Keratinocyte (primary cell): ENCODE results near the gene C12orf75. TPM values are rescaled to one million over a fixed set of nuclear protein-coding genes. Genes with fewer than 3 reads are reported as not detected.
A peak's percentile ranks its signal among the peaks of the same experiment; 100 is the strongest.

Source experiments
- DNase-seq: peaks from one replicate; pipeline ENCODE4 v3.0.0-alpha.2; 2011; ENCODE audit warnings: low read depth, missing footprints, low spot score
- FAIRE-seq: peaks from 2 replicates; lab custom pipeline; 2011; peaks lifted over from hg19 to GRCh38; lab: Jason Lieb, UNC
- H2AFZ ChIP-seq: 2 replicates; pipeline ENCODE4 v1.6.0; 2012; ENCODE audit warnings: low read length, control low read depth, inconsistent platforms; ENCODE audit not compliant: control insufficient read depth
- H3K27ac ChIP-seq: 2 replicates; pipeline ENCODE4 v1.5.1; 2011; ENCODE audit warnings: low read length; ENCODE audit not compliant: control insufficient read depth, insufficient read depth
- H3K27me3 ChIP-seq: 3 replicates; pipeline ENCODE4 v1.6.0; 2011; ENCODE audit warnings: low read length; ENCODE audit not compliant: control insufficient read depth, insufficient read depth; ENCODE audit errors: extremely low read depth
- H3K36me3 ChIP-seq, 2 experiments: 2 replicates in 1 of 2; 3 replicates in 1 of 2; pipeline ENCODE4 v1.5.1; 2011; ENCODE audit warnings: low read length in 2 of 2, mild to moderate bottlenecking in 1 of 2; ENCODE audit not compliant: control insufficient read depth in 2 of 2, insufficient read depth in 2 of 2; ENCODE audit errors: extremely low read depth in 1 of 2
- H3K4me1 ChIP-seq: 3 replicates; pipeline ENCODE4 v1.5.1; 2011; ENCODE audit warnings: low read length; ENCODE audit not compliant: control insufficient read depth, insufficient read depth; ENCODE audit errors: extremely low read depth
- H3K4me2 ChIP-seq: 3 replicates; pipeline ENCODE4 v1.6.0; 2011; ENCODE audit warnings: low read depth, low read length; ENCODE audit not compliant: control insufficient read depth, insufficient read depth; ENCODE audit errors: extremely low read depth
- H3K4me3 ChIP-seq, 3 experiments: fragments of 200-600 bp in 1 of 3; sonication (generic) in 1 of 3; 2 replicates in 2 of 3; 3 replicates in 1 of 3; pipeline ENCODE4 v1.5.1; 2011 to 2016; ENCODE audit warnings: low read length in 3 of 3, mild to moderate bottlenecking in 3 of 3, control low read depth in 2 of 3, inconsistent platforms in 1 of 3, low read depth in 1 of 3, mixed read lengths in 1 of 3, mixed run types in 1 of 3, moderate library complexity in 1 of 3; ENCODE audit not compliant: control insufficient read depth in 2 of 3, insufficient read depth in 2 of 3; ENCODE audit errors: extremely low read depth in 1 of 3
- H3K79me2 ChIP-seq: 2 replicates; pipeline ENCODE4 v1.6.0; 2012; ENCODE audit warnings: low read length; ENCODE audit not compliant: control insufficient read depth, insufficient read depth
- H3K9ac ChIP-seq: 3 replicates; pipeline ENCODE4 v1.6.0; 2011; ENCODE audit warnings: low read length; ENCODE audit not compliant: control insufficient read depth, insufficient read depth; ENCODE audit errors: extremely low read depth
- H3K9me1 ChIP-seq: 3 replicates; pipeline ENCODE4 v1.6.0; 2011; ENCODE audit warnings: low read length; ENCODE audit not compliant: control insufficient read depth, insufficient read depth; ENCODE audit errors: extremely low read depth
- H3K9me3 ChIP-seq: 2 replicates; pipeline ENCODE4 v1.5.1; 2012; ENCODE audit warnings: low read depth, low read length; ENCODE audit not compliant: control insufficient read depth
- H4K20me1 ChIP-seq: 3 replicates; pipeline ENCODE4 v1.6.0; 2011; ENCODE audit warnings: low read length; ENCODE audit not compliant: control insufficient read depth, insufficient read depth; ENCODE audit errors: extremely low read depth
- CTCF ChIP-seq, 3 experiments: IDR thresholded peaks in 1 of 3; conservative IDR thresholded peaks in 1 of 3; optimal IDR thresholded peaks in 1 of 3; 2 replicates in 2 of 3; 3 replicates in 1 of 3; pipeline versions ENCODE3 to v1.5.1; 2011; ENCODE audit warnings: low read length in 3 of 3, mild to moderate bottlenecking in 3 of 3, moderate library complexity in 2 of 3, control low read depth in 1 of 3, inconsistent platforms in 1 of 3; ENCODE audit not compliant: insufficient read depth in 2 of 3; ENCODE audit errors: extremely low read depth in 1 of 3
- EZH2 ChIP-seq: IDR thresholded peaks from one replicate; pipeline ENCODE4 v1.6.1; 2012; ENCODE audit warnings: inconsistent platforms, mild to moderate bottlenecking, low read length, moderate library complexity
- dilution Hi-C: fragments of 300-500 bp; cut with MboI; formaldehyde crosslinking; loops from one replicate; pipeline ENCODE4 v1.7.0; 2020; ENCODE audit warnings: low sequenced_read_pairs; ENCODE audit not compliant: extremely low pct_ligation_motif_present
- polyA plus RNA-seq, 5 experiments: library from polyadenylated mRNA; depleted of rRNA in 3 of 5; stranded (reverse) in 3 of 5; stranded (forward) in 1 of 5; unstranded in 1 of 5; fragments of >200 nt; gene quantifications; 1 replicate in 1 of 5; 2 replicates in 3 of 5; 3 replicates in 1 of 5; pipeline versions ENCODE4 v1.2.1 to v1.2.3, GENCODE V29; 2011 to 2012; ENCODE audit warnings: missing spikeins in 2 of 5, low read depth in 1 of 5, low replicate concordance in 1 of 5

C12orf75 gene
- polyA plus RNA-seq, 1 donor (not counting 4 experiments of a cell fraction or from before 2014, with no cell fraction given): 160 TPM

GRCh38 chr12:105374303-105374702 is 43.8 kb downstream of the C12orf75 start:
- no peaks in the 10 kb centered on the region for H4K20me1 ChIP-seq
- no peak for TF ChIP-seq CTCF (optimal IDR thresholded peaks at IDR 0.05 in 1 of 3, IDR thresholded peaks at IDR 0.05 in 1 of 3, conservative IDR thresholded peaks at IDR 0.05 in 1 of 3; ENCODE audit: extremely low read depth in 1 of 3, insufficient read depth in 2 of 3, low read length in 3 of 3)
- TF ChIP-seq EZH2: no peak
- H3K9me1 ChIP-seq: no peaks in the 10 kb centered on the region
- no peak overlapping the region for H3K9ac ChIP-seq
- H3K27me3 ChIP-seq: no peaks in the 10 kb centered on the region
- H3K36me3 ChIP-seq: peaks cover 0 to 6% of the 10 kb centered on the region in 2 experiments
- dilution Hi-C loops: loop anchor here (5.0 kb wide), 1 partner anchor 107 kb away; no protein-coding TSS in a partner anchor
- no peak overlapping the region for H2AFZ ChIP-seq
- FAIRE-seq (no peak), DNase-seq (no peak)
- no peaks in the 10 kb centered on the region for H3K79me2 ChIP-seq
- H3K27ac ChIP-seq: no peak overlapping the region
- no peak overlapping the region for H3K4me2 ChIP-seq
- H3K4me3 ChIP-seq: no peak overlapping the region
- no peaks in the 10 kb centered on the region for H3K4me1 ChIP-seq
- H3K9me3 ChIP-seq: no peaks in the 10 kb centered on the region

- H3K4me1 ChIP-seq: no peaks in the 10 kb centered on the region
- H3K9me3 ChIP-seq: no peaks in the 10 kb centered on the region
- peaks cover 0 to 4% of the 10 kb centered on the region in 2 experiments for H3K36me3 ChIP-seq
- DNase-seq: no peak
- H4K20me1 ChIP-seq: no peaks in the 10 kb centered on the region
- no peak overlapping the region for H3K4me2 ChIP-seq
- H3K9me1 ChIP-seq: no peaks in the 10 kb centered on the region
- dilution Hi-C loops: no loop called here
- no peak for TF ChIP-seq EZH2
- H3K9ac ChIP-seq: no peak overlapping the region
- no peak for FAIRE-seq
- H2AFZ ChIP-seq: no peak overlapping the region
- H3K79me2 ChIP-seq: no peaks in the 10 kb centered on the region
- no peak overlapping the region for H3K4me3 ChIP-seq
- no peaks in the 10 kb centered on the region for H3K27me3 ChIP-seq
- no peak overlapping the region for H3K27ac ChIP-seq
These were observed 46.6 kb downstream of the C12orf75 start for GRCh38 chr12:105377077-105377476.

- FAIRE-seq: no peak
- peak in 2 of 3 experiments; percentile 16 to 31 for TF ChIP-seq CTCF (optimal IDR thresholded peaks at IDR 0.05 in 1 of 3, IDR thresholded peaks at IDR 0.05 in 1 of 3, conservative IDR thresholded peaks at IDR 0.05 in 1 of 3; ENCODE audit: extremely low read depth in 1 of 3, insufficient read depth in 2 of 3, low read length in 3 of 3)
- TF ChIP-seq EZH2: no peak
- DNase-seq: no peak
These were observed 48.4 kb downstream of the C12orf75 start for GRCh38 chr12:105378911-105379310.

More at GRCh38 chr12:105378911-105379310, 48.4 kb downstream of the C12orf75 start:
- Histone ChIP-seq H3K4me2 (no peak overlapping the region), H3K36me3 (peaks cover 0 to 8% of the 10 kb centered on the region in 2 experiments), H3K27ac (no peak overlapping the region), H3K4me3 (no peak overlapping the region), H3K9me3 (no peaks in the 10 kb centered on the region), H3K9ac (no peak overlapping the region), H3K27me3 (no peaks in the 10 kb centered on the region), H3K4me1 (peaks cover 5% of the 10 kb centered on the region), H3K79me2 (no peaks in the 10 kb centered on the region), H2AFZ (no peak overlapping the region), H4K20me1 (no peaks in the 10 kb centered on the region), H3K9me1 (no peaks in the 10 kb centered on the region)
- dilution Hi-C loops: no loop called here
